ENCODE results near the gene PPFIA1.

The PPFIA1 gene

GRCh38 chr11:70364178-70364577, 93.7 kb downstream of the PPFIA1 start:
- H3K4me1 ChIP-seq (ENCODE audit: insufficient read depth, poor library complexity, severe bottlenecking) = no peaks in the 10 kb centered on the region
- TF ChIP-seq CTCF (IDR thresholded peaks at IDR 0.05; ENCODE audit: poor library complexity, severe bottlenecking) = no peak
- H3K27ac ChIP-seq (ENCODE audit: poor library complexity, severe bottlenecking) = no peak overlapping the region
- peaks cover 45% of the 10 kb centered on the region for H3K36me3 ChIP-seq (ENCODE audit: low read depth)
- H3K27me3 ChIP-seq (ENCODE audit: insufficient read depth, poor library complexity, severe bottlenecking) = no peaks in the 10 kb centered on the region
- no peak for ATAC-seq (ENCODE audit: low read depth)
- no peaks in the 10 kb centered on the region for H3K9me3 ChIP-seq (ENCODE audit: severe bottlenecking)
- DNase-seq (ENCODE audit: low spot score) = no peak
- H3K4me3 ChIP-seq (ENCODE audit: severe bottlenecking) = no peak overlapping the region

GRCh38 chr11:70364745-70365543, 94.5 kb downstream of the PPFIA1 start:
- no peak for TF ChIP-seq CTCF (IDR thresholded peaks at IDR 0.05; ENCODE audit: poor library complexity, severe bottlenecking)
- Histone ChIP-seq H3K36me3 (ENCODE audit: low read depth) (peaks cover 39% of the 10 kb centered on the region), H3K27me3 (ENCODE audit: insufficient read depth, poor library complexity, severe bottlenecking) (no peaks in the 10 kb centered on the region), H3K4me3 (ENCODE audit: severe bottlenecking) (no peak overlapping the region), H3K9me3 (ENCODE audit: severe bottlenecking) (no peaks in the 10 kb centered on the region), H3K27ac (ENCODE audit: poor library complexity, severe bottlenecking) (no peak overlapping the region), H3K4me1 (ENCODE audit: insufficient read depth, poor library complexity, severe bottlenecking) (no peaks in the 10 kb centered on the region)
- DNase-seq (ENCODE audit: low spot score) (no peak), ATAC-seq (ENCODE audit: low read depth) (no peak)

GRCh38 chr11:70365544-70365927, 95.0 kb downstream of the PPFIA1 start:
- no peaks in the 10 kb centered on the region for H3K9me3 ChIP-seq (ENCODE audit: severe bottlenecking)
- H3K27me3 ChIP-seq (ENCODE audit: insufficient read depth, poor library complexity, severe bottlenecking) = no peaks in the 10 kb centered on the region
- ATAC-seq (ENCODE audit: low read depth) (no peak), DNase-seq (ENCODE audit: low spot score) (no peak)
- H3K27ac ChIP-seq (ENCODE audit: poor library complexity, severe bottlenecking) = no peak overlapping the region
- no peak for TF ChIP-seq CTCF (IDR thresholded peaks at IDR 0.05; ENCODE audit: poor library complexity, severe bottlenecking)
- no peaks in the 10 kb centered on the region for H3K4me1 ChIP-seq (ENCODE audit: insufficient read depth, poor library complexity, severe bottlenecking)
- peaks cover 37% of the 10 kb centered on the region for H3K36me3 ChIP-seq (ENCODE audit: low read depth)
- H3K4me3 ChIP-seq (ENCODE audit: severe bottlenecking) = no peak overlapping the region

GRCh38 chr11:70367071-70367470, 96.6 kb downstream of the PPFIA1 start:
- DNase-seq (ENCODE audit: low spot score) (no peak), ATAC-seq (ENCODE audit: low read depth) (no peak)
- H3K27ac ChIP-seq (ENCODE audit: poor library complexity, severe bottlenecking) = no peak overlapping the region
- H3K4me1 ChIP-seq (ENCODE audit: insufficient read depth, poor library complexity, severe bottlenecking) = no peaks in the 10 kb centered on the region
- H3K27me3 ChIP-seq (ENCODE audit: insufficient read depth, poor library complexity, severe bottlenecking) = no peaks in the 10 kb centered on the region
- TF ChIP-seq CTCF (IDR thresholded peaks at IDR 0.05; ENCODE audit: poor library complexity, severe bottlenecking) = no peak
- H3K9me3 ChIP-seq (ENCODE audit: severe bottlenecking) = no peaks in the 10 kb centered on the region
- H3K4me3 ChIP-seq (ENCODE audit: severe bottlenecking) = no peak overlapping the region
- H3K36me3 ChIP-seq (ENCODE audit: low read depth) = peaks cover 43% of the 10 kb centered on the region

GRCh38 chr11:70368961-70369360, 98.5 kb downstream of the PPFIA1 start:
- Histone ChIP-seq H3K9me3 (ENCODE audit: severe bottlenecking) (no peaks in the 10 kb centered on the region), H3K27me3 (ENCODE audit: insufficient read depth, poor library complexity, severe bottlenecking) (no peaks in the 10 kb centered on the region), H3K36me3 (ENCODE audit: low read depth) (peaks cover 40% of the 10 kb centered on the region), H3K4me1 (ENCODE audit: insufficient read depth, poor library complexity, severe bottlenecking) (no peaks in the 10 kb centered on the region), H3K4me3 (ENCODE audit: severe bottlenecking) (no peak overlapping the region), H3K27ac (ENCODE audit: poor library complexity, severe bottlenecking) (no peak overlapping the region)
- DNase-seq (ENCODE audit: low spot score) (no peak), ATAC-seq (ENCODE audit: low read depth) (no peak)
- TF ChIP-seq CTCF (IDR thresholded peaks at IDR 0.05; ENCODE audit: poor library complexity, severe bottlenecking) = no peak

All from RWPE2 (cell line).